Activated CD4-positive, alpha-beta memory T cell treated with anti-CD3 and anti-CD28 coated beads for 36 hours (primary cell): ENCODE measurements around the gene SPATA6L. TPM values are rescaled to one million over a fixed set of nuclear protein-coding genes. Genes with fewer than 3 reads are reported as not detected.
"Not testable (repeated sequence)": the region's sequence is repeated elsewhere in the genome, so short reads cannot be mapped to it uniquely, and the experiment has no call there.

ENCODE experiments used
- CTCF ChIA-PET: fragments of 350-600 bp; sonication (Branson Sonifier 250); formaldehyde crosslinking; loops from one replicate; lab custom pipeline; 2021; ENCODE audit warnings: antibody characterized with exemption, inconsistent platforms; lab: Charles Lee
- POLR2A ChIA-PET: fragments of 350-600 bp; sonication (Branson Sonifier 250); formaldehyde crosslinking; loops from one replicate; lab custom pipeline; 2021; ENCODE audit warnings: antibody characterized with exemption; lab: Charles Lee
- DNase-seq: peaks from one replicate; pipeline ENCODE4 v3.0.0-alpha.2; 2020
- H3K27ac Mint-ChIP-seq: one replicate; pipeline ENCODE4 v1.8.0; 2021; ENCODE audit warnings: mixed read lengths
- H3K27me3 Mint-ChIP-seq: one replicate; pipeline ENCODE4 v1.8.0; 2021; ENCODE audit warnings: mixed read lengths
- H3K36me3 Mint-ChIP-seq: one replicate; pipeline ENCODE4 v1.8.0; 2021; ENCODE audit warnings: mixed read lengths
- H3K4me1 Mint-ChIP-seq: one replicate; pipeline ENCODE4 v1.8.0; 2021; ENCODE audit warnings: low read depth, mixed read lengths
- H3K4me3 Mint-ChIP-seq: one replicate; pipeline ENCODE4 v1.8.0; 2021; ENCODE audit warnings: mild to moderate bottlenecking, mixed read lengths
- H3K9me3 Mint-ChIP-seq: one replicate; pipeline ENCODE4 v1.8.0; 2021; ENCODE audit warnings: mixed read lengths
- intact Hi-C: fragments of 100-400 bp; cut with micrococcal nuclease; formaldehyde crosslinking; loops from one replicate; pipeline ENCODE4 v1.15.1; 2023
- total RNA-seq, 2 experiments: library from RNA; stranded (reverse); gene quantifications; one replicate each; pipeline ENCODE4 v1.2.3, GENCODE V29; 2021

Gene SPATA6L
- total RNA-seq, 2 experiments from 2014 or later = 0.48 to 0.59 TPM

DNA sequence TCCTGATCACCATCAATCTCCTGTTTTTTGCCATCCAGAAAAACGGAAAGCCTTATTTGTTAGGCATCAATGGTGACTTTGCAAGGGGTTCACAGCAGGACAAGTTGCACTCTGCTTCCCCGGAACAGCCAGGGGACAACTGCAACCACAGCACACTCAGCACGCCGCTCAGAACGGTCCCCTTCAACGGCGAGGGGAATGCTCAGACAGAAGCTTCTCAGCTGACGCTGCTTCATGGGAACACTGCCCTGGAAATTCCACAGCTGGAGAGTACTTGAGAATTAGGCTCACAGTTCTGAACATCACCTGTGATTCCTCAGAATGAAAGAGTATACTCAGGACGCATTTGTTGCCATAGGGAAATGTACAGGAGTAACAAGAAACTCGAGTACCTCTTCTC, 44.3 kb downstream of the SPATA6L start:
- no peak for DNase-seq
- POLR2A ChIA-PET = no interaction called here
- intact Hi-C loops = no loop called here

DNA sequence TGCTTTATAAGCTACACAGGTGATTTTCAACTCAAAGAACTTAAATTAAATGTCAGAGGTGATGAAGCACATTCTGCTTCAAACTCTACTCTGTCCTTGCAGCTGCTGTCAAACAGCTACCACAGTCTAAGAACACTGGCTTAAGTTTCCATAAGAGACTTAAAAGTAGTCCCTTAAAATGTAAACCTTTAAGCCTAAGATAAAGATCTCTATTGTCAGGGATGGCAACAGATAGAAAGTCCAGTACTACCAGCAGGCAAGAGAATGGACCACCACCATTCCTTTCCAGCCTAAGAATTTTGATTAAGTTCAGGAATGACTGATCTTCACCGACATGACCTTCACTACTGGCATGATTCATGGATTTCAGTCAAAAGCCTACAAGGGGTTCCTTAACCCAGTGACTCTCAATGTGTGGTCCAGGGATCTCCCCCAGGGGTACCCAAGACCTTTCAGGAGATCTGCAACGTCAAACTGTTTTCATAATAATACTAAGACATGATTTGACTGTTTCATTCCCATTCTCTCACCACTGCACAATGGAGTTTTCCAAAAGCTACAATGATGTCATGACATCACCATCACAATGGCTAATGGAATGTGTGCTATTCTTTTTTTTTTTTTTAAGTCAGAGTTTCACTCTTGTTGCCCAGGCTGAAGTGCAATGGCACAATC, 45.3 kb downstream of the SPATA6L start:
- no peak for DNase-seq
- no peaks in the 10 kb centered on the region for H3K9me3 Mint-ChIP-seq

More for the DNA sequence above, 44.3 kb downstream of the SPATA6L start:
- CTCF ChIA-PET = interaction anchor here (1.3 to 1.8 kb wide), 2 partner anchors 17 to 18 kb away, joined by 5 to 6 read pairs; no protein-coding TSS in a partner anchor
- Mint-ChIP-seq H3K27ac (no peak overlapping the region), H3K4me1 (peaks cover 18% of the 10 kb centered on the region), H3K9me3 (no peaks in the 10 kb centered on the region), H3K36me3 (no peaks in the 10 kb centered on the region), H3K4me3 (no peak overlapping the region), H3K27me3 (no peaks in the 10 kb centered on the region)

DNA sequence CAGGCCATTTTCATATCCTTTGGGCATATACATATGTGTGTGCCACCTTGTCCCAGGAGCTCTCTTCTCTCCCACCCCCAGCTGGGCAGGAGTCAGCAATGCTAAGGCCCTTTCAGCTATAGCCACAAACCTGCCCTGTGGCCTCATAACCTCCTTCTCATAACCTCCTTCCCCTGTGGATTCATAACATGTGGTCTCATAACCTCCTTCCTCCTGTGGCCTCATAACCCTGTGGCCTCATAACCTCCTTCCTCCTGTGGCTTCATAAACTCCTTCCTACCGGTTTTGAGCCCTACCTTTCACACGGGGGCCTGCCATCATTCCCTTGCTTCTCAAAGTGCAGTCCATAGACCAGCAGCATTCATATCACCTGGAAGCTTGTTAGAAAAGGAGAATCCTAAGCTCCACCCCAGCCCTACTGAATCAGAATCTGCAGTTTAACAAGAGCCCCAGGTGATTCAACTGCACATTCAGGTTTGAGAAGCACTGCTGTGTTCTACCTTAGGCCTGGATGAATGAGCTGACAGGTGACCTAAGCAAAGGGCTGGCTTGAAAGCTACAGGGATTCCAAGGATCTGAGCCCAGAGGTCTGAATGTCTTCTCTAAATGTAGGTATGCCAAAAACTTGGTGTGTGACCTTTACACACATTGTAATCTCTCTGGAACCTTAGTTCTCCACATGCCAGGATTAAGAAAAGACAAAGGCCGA, 46.1 kb downstream of the SPATA6L start:
- Mint-ChIP-seq H3K9me3 (no peaks in the 10 kb centered on the region), H3K27ac (no peak overlapping the region), H3K4me1 (peaks cover 23% of the 10 kb centered on the region), H3K27me3 (no peaks in the 10 kb centered on the region), H3K36me3 (no peaks in the 10 kb centered on the region), H3K4me3 (no peak overlapping the region)
- DNase-seq = peak; percentile 52
- ChIA-PET POLR2A (no interaction called here), CTCF (interaction anchor here (1.0 kb wide), 1 partner anchor 16 kb away, joined by 5 read pairs; no protein-coding TSS in a partner anchor)
- intact Hi-C loops = no loop called here

More for the DNA sequence above, 45.3 kb downstream of the SPATA6L start:
- H3K4me1 Mint-ChIP-seq = peaks cover 18% of the 10 kb centered on the region
- no peaks in the 10 kb centered on the region for H3K27me3 Mint-ChIP-seq
- intact Hi-C loops = no loop called here
- ChIA-PET CTCF (interaction anchor here (1.0 kb wide), 1 partner anchor 17 kb away, joined by 5 read pairs; no protein-coding TSS in a partner anchor), POLR2A (no interaction called here)
- H3K4me3 Mint-ChIP-seq = no peak overlapping the region
- no peak overlapping the region for H3K27ac Mint-ChIP-seq
- no peaks in the 10 kb centered on the region for H3K36me3 Mint-ChIP-seq

DNA sequence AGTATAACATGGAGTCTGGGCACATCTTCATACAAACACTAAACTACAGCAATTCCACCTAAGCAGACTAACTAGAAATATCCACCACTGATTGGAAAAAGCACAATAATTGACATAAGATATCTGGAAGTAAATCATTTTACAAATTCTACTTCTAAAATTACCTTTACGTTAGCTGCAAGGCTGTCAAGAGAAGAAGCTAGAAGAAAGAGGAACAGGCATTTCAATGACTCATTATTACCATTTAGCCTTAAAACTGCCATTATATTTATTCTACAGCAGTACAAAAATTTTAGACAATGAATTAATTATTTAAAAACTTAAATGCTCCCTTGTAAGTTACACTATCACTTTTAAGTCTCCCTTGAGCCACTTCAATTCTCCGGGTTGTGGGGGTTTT, 47.6 kb downstream of the SPATA6L start:
- Mint-ChIP-seq H3K36me3 (no peaks in the 10 kb centered on the region), H3K27me3 (no peaks in the 10 kb centered on the region), H3K27ac (no peak overlapping the region), H3K4me3 (no peak overlapping the region), H3K4me1 (peaks cover 27% of the 10 kb centered on the region), H3K9me3 (no peaks in the 10 kb centered on the region)
- ChIA-PET POLR2A (no interaction called here), CTCF (no interaction called here)
- intact Hi-C loops = no loop called here
- DNase-seq = no peak

DNA sequence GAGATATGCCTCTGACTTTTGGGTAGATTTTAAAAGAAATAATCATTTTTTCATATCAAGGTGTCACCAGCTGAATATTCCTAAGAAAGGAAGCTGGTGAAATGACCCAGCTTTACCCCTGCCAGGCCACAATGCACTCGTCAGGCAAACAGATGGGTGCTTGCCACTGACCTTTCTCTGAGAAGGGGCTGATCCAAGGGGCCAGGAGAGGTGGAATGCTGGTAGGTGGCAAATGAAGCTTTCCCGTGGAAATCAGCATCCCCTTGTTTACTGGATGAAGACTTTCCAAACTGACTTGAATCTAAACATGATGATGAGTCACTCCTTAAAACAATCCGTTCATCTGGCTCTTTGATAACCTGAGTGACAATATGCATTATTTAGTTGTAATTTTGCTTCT, 48.5 kb downstream of the SPATA6L start:
- H3K4me3 Mint-ChIP-seq = no peak overlapping the region
- ChIA-PET POLR2A (interaction anchor here (0.6 kb wide), 1 partner anchor 43 kb away, joined by 4 read pairs; no protein-coding TSS in a partner anchor), CTCF (interaction anchor here (1.3 kb wide), 1 partner anchor 22 kb away, joined by 3 read pairs; no protein-coding TSS in a partner anchor)
- H3K27ac Mint-ChIP-seq = no peak overlapping the region
- H3K36me3 Mint-ChIP-seq = no peaks in the 10 kb centered on the region
- no peak for DNase-seq
- H3K27me3 Mint-ChIP-seq = no peaks in the 10 kb centered on the region
- intact Hi-C loops = no loop called here
- peaks cover 27% of the 10 kb centered on the region for H3K4me1 Mint-ChIP-seq
- H3K9me3 Mint-ChIP-seq = no peaks in the 10 kb centered on the region

DNA sequence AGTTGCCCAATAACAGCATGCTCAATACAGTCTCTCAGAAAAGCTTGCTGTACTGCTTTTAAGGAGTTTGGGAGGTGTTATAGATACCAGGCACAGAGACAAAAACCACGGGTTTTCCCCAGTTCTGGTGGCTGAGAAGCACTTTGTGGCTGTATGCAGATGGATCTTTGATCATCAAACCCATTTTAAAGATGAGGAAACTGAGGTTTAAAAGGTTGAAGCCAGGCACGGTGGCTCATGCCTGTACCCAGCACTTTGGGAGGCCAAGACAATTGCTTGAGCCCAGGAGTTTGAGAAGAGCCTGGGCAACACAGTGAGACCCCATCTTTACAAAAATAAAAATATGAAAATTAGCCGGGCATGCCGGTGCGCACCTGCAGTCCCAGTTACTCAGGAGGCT, 50.5 kb downstream of the SPATA6L start:
- Mint-ChIP-seq H3K4me1 (peaks cover 22% of the 10 kb centered on the region), H3K4me3 (no peak overlapping the region), H3K36me3 (no peaks in the 10 kb centered on the region), H3K27me3 (no peaks in the 10 kb centered on the region), H3K27ac (no peak overlapping the region), H3K9me3 (no peaks in the 10 kb centered on the region)
- intact Hi-C loops = no loop called here
- ChIA-PET POLR2A (no interaction called here), CTCF (no interaction called here)
- DNase-seq = no peak

DNA sequence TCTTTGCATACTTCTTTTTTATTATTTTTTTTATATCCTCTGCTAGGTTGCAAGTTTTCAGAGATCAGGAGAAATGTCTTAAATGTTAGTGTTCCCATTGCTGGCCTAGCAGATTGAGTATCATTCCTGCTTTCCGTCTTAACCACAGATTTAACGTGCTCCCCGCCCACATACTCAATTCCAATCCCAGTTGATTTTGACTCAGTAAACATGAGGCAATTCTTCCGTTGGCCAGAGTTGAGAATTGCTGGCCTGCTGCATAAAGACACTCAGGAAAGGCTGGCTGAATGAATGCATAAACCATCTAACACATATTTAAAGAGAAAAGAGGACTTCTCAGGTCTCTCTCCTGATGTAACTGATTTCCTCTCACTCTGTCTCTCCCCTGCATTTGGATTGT, 51.0 kb downstream of the SPATA6L start:
- Mint-ChIP-seq H3K27ac (no peak overlapping the region), H3K27me3 (no peaks in the 10 kb centered on the region), H3K9me3 (no peaks in the 10 kb centered on the region), H3K4me3 (no peak overlapping the region), H3K36me3 (no peaks in the 10 kb centered on the region), H3K4me1 (peaks cover 17% of the 10 kb centered on the region)
- ChIA-PET POLR2A (no interaction called here), CTCF (interaction anchor here (1.2 kb wide), 1 partner anchor 10 kb away, joined by 3 read pairs; no protein-coding TSS in a partner anchor)
- intact Hi-C loops = no loop called here
- DNase-seq = no peak

DNA sequence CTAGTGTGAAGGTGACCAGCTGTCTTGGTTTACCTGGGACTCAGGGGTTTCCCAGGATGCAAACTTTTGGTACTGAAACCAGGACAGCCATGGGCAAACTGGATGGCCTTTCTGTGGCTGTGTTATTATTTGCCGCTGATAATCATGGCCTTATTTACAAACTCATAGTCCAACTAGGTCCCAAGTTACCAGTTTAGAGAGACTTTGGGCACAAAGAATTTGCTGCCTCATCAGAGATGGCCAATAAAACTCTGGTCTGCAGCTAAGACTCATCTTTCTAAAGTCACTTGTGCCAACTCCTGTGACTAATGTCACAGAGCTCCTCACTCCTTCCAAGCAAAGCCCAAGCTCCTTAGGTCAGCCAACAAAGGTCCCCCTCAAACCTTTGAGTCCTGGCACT, 51.7 kb downstream of the SPATA6L start:
- Mint-ChIP-seq H3K9me3 (peaks cover under 1% of the 10 kb centered on the region), H3K36me3 (no peaks in the 10 kb centered on the region), H3K4me3 (no peak overlapping the region), H3K27ac (no peak overlapping the region), H3K27me3 (no peaks in the 10 kb centered on the region), H3K4me1 (peaks cover 11% of the 10 kb centered on the region)
- ChIA-PET POLR2A (no interaction called here), CTCF (interaction anchor here (1.2 kb wide), 1 partner anchor 10 kb away, joined by 3 read pairs; no protein-coding TSS in a partner anchor)
- no peak for DNase-seq
- intact Hi-C loops = no loop called here

DNA sequence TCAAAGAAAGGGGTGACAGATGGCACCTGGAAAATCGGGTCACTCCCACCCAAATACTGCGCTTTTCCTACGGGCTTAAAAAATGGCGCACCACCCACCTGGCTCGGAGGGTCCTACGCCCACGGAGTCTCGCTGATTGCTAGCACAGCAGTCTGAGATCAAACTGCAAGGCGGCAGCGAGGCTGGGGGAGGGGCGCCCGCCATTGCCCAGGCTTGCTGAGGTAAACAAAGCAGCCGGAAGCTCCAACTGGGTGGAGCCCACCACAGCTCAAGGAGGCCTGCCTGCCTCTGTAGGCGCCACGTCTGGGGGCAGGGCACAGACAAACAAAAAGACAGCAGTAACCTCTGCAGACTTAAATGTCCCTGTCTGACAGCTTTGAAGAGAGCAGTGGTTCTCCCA, 60.2 kb downstream of the SPATA6L start:
- POLR2A ChIA-PET, H3K36me3 Mint-ChIP-seq: not testable (repeated sequence)

DNA sequence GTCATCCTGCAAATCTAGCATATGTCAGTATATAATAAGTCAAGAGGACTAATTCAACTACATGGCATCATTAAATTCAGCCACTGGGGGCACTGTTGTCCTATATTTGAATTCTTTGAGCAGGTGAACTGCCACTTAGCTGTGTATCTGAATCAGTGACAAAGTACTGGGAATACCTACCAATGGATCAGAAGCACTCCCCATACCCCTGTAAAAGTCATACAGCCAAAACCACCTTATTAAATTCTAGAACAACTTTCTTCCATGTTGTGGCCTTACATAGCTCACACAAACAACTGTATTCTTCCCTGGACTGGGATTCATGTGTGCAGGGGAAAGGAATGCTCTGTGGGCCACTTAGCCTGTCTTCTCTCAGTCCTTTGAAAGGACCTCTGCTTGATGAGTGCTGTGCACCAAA, 61.6 kb downstream of the SPATA6L start:
- POLR2A ChIA-PET = interaction anchor here (1.4 kb wide), 1 partner anchor 136 kb away, joined by 4 read pairs; the partner anchor contains the start of gene AK3
- intact Hi-C loops = loop anchor here (1.0 to 2.0 kb wide), 2 partner anchors 36 to 137 kb away; partner anchors contain the start of gene AK3
- H3K9me3 Mint-ChIP-seq = peaks cover 2% of the 10 kb centered on the region
- CTCF ChIA-PET = interaction anchor here (0.6 to 3.4 kb wide), 30 partner anchors 9 to 382 kb away, joined by 3 to 24 read pairs (median 3); partner anchors contain the start of genes AK3, CDC37L1 and PLPP6
- H3K36me3 Mint-ChIP-seq = peaks cover 2% of the 10 kb centered on the region
- H3K27me3 Mint-ChIP-seq = no peaks in the 10 kb centered on the region
- no peak overlapping the region for H3K4me3 Mint-ChIP-seq
- DNase-seq = peak; percentile 64
- H3K4me1 Mint-ChIP-seq = peaks cover 24% of the 10 kb centered on the region
- H3K27ac Mint-ChIP-seq = no peak overlapping the region

More for the DNA sequence above, 60.2 kb downstream of the SPATA6L start:
- Mint-ChIP-seq H3K27ac (peak overlapping the region; percentile 8), H3K4me1 (peaks cover 12% of the 10 kb centered on the region)
- H3K9me3 Mint-ChIP-seq, H3K27me3 Mint-ChIP-seq, H3K4me3 Mint-ChIP-seq, intact Hi-C loops: not testable (repeated sequence)
- CTCF ChIA-PET = interaction anchor here (2.9 to 3.4 kb wide), 2 partner anchors 34 to 144 kb away, joined by 19 to 24 read pairs; no protein-coding TSS in a partner anchor
- peak; percentile 54 for DNase-seq

DNA sequence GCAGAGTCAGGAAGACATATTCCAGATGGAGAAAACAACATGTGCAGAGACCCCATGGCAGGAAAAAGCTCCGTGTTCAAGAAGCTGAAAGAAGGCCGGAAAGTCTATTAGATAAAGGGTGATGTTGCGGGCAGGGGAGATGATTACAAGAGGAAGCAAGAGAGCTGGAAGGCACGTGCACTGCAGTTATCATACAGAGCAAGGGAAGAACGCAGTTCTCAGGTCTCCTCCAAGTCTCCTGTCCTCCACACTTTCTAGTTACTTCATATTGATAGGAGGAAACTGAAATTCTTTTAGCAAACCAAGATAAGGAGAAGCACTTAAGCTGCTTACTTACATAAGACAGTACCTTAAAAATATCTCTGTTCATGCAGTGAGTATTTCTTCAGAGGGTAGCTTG, 62.5 kb downstream of the SPATA6L start:
- peaks cover 2% of the 10 kb centered on the region for H3K36me3 Mint-ChIP-seq
- DNase-seq = no peak
- H3K27me3 Mint-ChIP-seq = no peaks in the 10 kb centered on the region
- intact Hi-C loops = loop anchor here (1.0 to 2.0 kb wide), 2 partner anchors 37 to 137 kb away; partner anchors contain the start of gene AK3
- no peaks in the 10 kb centered on the region for H3K9me3 Mint-ChIP-seq
- H3K27ac Mint-ChIP-seq = no peak overlapping the region
- CTCF ChIA-PET = interaction anchor here (0.8 to 3.4 kb wide), 11 partner anchors 9 to 235 kb away, joined by 3 to 24 read pairs (median 5); no protein-coding TSS in a partner anchor
- peaks cover 24% of the 10 kb centered on the region for H3K4me1 Mint-ChIP-seq
- no peak overlapping the region for H3K4me3 Mint-ChIP-seq
- POLR2A ChIA-PET = interaction anchor here (1.4 kb wide), 1 partner anchor 137 kb away, joined by 4 read pairs; the partner anchor contains the start of gene AK3

DNA sequence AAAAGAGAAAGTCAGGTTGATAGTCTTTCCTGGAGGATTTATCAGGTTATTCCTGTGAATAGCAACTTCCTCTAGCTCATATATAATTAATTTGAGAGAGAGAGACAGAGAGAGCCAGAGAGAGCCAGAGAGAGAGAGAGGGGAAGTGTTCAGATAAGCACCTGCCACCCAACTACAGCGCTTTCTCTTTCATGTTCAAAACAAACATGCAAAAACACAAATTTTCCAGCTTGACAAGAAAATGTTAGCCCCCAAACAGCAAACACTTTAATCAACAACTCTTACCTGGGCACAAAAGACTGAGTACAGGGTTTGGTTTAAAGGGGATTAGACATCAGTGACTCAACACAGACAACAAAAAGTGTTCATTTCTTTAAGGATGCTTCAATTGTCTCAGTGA, 65.9 kb downstream of the SPATA6L start:
- H3K36me3 Mint-ChIP-seq = peaks cover 2% of the 10 kb centered on the region
- H3K4me3 Mint-ChIP-seq = no peak overlapping the region
- no peak overlapping the region for H3K27ac Mint-ChIP-seq
- DNase-seq = no peak
- no peaks in the 10 kb centered on the region for H3K27me3 Mint-ChIP-seq
- no peaks in the 10 kb centered on the region for H3K9me3 Mint-ChIP-seq
- intact Hi-C loops = no loop called here
- POLR2A ChIA-PET = no interaction called here
- H3K4me1 Mint-ChIP-seq = peaks cover 41% of the 10 kb centered on the region
- CTCF ChIA-PET = no interaction called here
